H1 (cell line): ENCODE results near the gene MLPH. TPM values are rescaled to one million over a fixed set of nuclear protein-coding genes. Genes with fewer than 3 reads are reported as not detected.

Source experiments
- CTCF ChIA-PET: fragments of 300-600 bp; sonication (Branson Sonifier 250); formaldehyde crosslinking; loops from one replicate; lab custom pipeline; 2021; ENCODE audit not compliant: partially characterized antibody; lab: Charles Lee
- POLR2A ChIA-PET: fragments of 300-600 bp; sonication (Branson Sonifier 250); formaldehyde crosslinking; loops from one replicate; lab custom pipeline; 2021; ENCODE audit warnings: inconsistent platforms; ENCODE audit not compliant: partially characterized antibody; lab: Charles Lee
- DNase-seq, 2 experiments: peaks; one replicate each; pipeline versions ENCODE4 v3.0.0 to v3.0.0-alpha.2; 2010 to 2022; ENCODE audit warnings: low spot score in 2 of 2, low read depth in 1 of 2, mixed read lengths in 1 of 2
- FAIRE-seq: peaks from 2 replicates; lab custom pipeline; 2011; peaks lifted over from hg19 to GRCh38; lab: Jason Lieb, UNC
- H2AFZ ChIP-seq: 2 replicates; pipeline ENCODE4 v1.8.1; 2012; ENCODE audit warnings: low read length, inconsistent platforms
- H2AK5ac ChIP-seq: 2 replicates; pipeline ENCODE4 v1.6.1; 2013; ENCODE audit warnings: low read depth, low read length
- H2BK120ac ChIP-seq: replicated peaks from 2 replicates; pipeline ENCODE3; 2013; ENCODE audit warnings: low read depth, low read length, inconsistent platforms
- H2BK12ac ChIP-seq: 2 replicates; pipeline ENCODE4 v1.6.1; 2013; ENCODE audit warnings: low read depth, low read length
- H2BK15ac ChIP-seq: 2 replicates; pipeline ENCODE4 v1.6.1; 2013; ENCODE audit warnings: low read length
- H2BK20ac ChIP-seq: 2 replicates; pipeline ENCODE4 v1.6.1; 2013; ENCODE audit warnings: low read length
- H2BK5ac ChIP-seq: 2 replicates; pipeline ENCODE4 v1.6.1; 2013; ENCODE audit warnings: low read depth, low read length
- H3K14ac ChIP-seq: 2 replicates; pipeline ENCODE4 v1.6.1; 2013; ENCODE audit warnings: inconsistent platforms; ENCODE audit not compliant: insufficient read length
- H3K18ac ChIP-seq: 2 replicates; pipeline ENCODE4 v1.6.1; 2013; ENCODE audit warnings: low read length; ENCODE audit errors: extremely low read depth
- H3K23ac ChIP-seq: 2 replicates; pipeline ENCODE4 v1.6.1; 2013; ENCODE audit warnings: inconsistent platforms; ENCODE audit not compliant: insufficient read length
- H3K23me2 ChIP-seq: 2 replicates; pipeline ENCODE4 v1.6.1; 2013; ENCODE audit warnings: low read depth, low read length
- H3K27ac ChIP-seq: 2 replicates; pipeline ENCODE4 v1.6.1; 2011; ENCODE audit warnings: low read depth, low read length, inconsistent platforms
- H3K27me3 ChIP-seq, 4 experiments: replicated peaks in 1 of 4; 1 replicate in 1 of 4; 2 replicates in 3 of 4; pipeline versions ENCODE4 v1.6.1 to v1.8.1; 2011 to 2013; ENCODE audit warnings: low read length in 3 of 4, mild to moderate bottlenecking in 3 of 4, inconsistent platforms in 2 of 4, mixed read lengths in 2 of 4, moderate library complexity in 1 of 4; ENCODE audit not compliant: control insufficient read depth in 3 of 4, insufficient read depth in 3 of 4; ENCODE audit errors: extremely low read depth in 1 of 4
- H3K36me3 ChIP-seq, 4 experiments: 2 replicates each; pipeline versions ENCODE4 v1.6.1 to v1.8.1; 2011 to 2013; ENCODE audit warnings: mild to moderate bottlenecking in 4 of 4, low read length in 3 of 4, moderate library complexity in 2 of 4, control low read depth in 1 of 4, inconsistent platforms in 1 of 4; ENCODE audit not compliant: insufficient read depth in 4 of 4, control insufficient read depth in 2 of 4
- H3K4ac ChIP-seq: replicated peaks from 2 replicates; pipeline ENCODE3; 2013; ENCODE audit warnings: low read length, low read depth, mixed read lengths, inconsistent platforms; ENCODE audit not compliant: insufficient read length
- H3K4me1 ChIP-seq, 4 experiments: replicated peaks in 1 of 4; 1 replicate in 1 of 4; 2 replicates in 3 of 4; pipeline versions ENCODE4 v1.6.1 to v1.8.1; 2011 to 2013; ENCODE audit warnings: low read length in 3 of 4, inconsistent platforms in 2 of 4, mixed read lengths in 1 of 4; ENCODE audit not compliant: insufficient read depth in 4 of 4, control insufficient read depth in 3 of 4
- H3K4me2 ChIP-seq, 2 experiments: 2 replicates each; pipeline versions ENCODE4 v1.6.1 to v1.8.1; 2011 to 2013; ENCODE audit warnings: low read depth in 2 of 2, low read length in 2 of 2, control low read depth in 1 of 2, inconsistent platforms in 1 of 2, mild to moderate bottlenecking in 1 of 2; ENCODE audit not compliant: insufficient read depth in 1 of 2
- H3K4me3 ChIP-seq, 4 experiments: fragments of 200-600, 300-600 bp in 1 of 4; sonication (generic), shearing (Covaris generic), sonication (Bioruptor Twin) in 1 of 4; 2 replicates each; pipeline versions ENCODE4 v1.5.1 to v1.8.1; 2011 to 2016; ENCODE audit warnings: low read length in 4 of 4, low read depth in 3 of 4, control low read depth in 2 of 4, inconsistent platforms in 2 of 4, mild to moderate bottlenecking in 2 of 4, mixed read lengths in 1 of 4, moderate library complexity in 1 of 4; ENCODE audit not compliant: insufficient read depth in 2 of 4; ENCODE audit errors: extremely low read depth in 1 of 4
- H3K56ac ChIP-seq: replicated peaks from 2 replicates; pipeline ENCODE3; 2013; ENCODE audit warnings: low read depth, mild to moderate bottlenecking, mixed read lengths, low read length, inconsistent platforms; ENCODE audit not compliant: insufficient read length
- H3K79me1 ChIP-seq: 2 replicates; pipeline ENCODE4 v1.6.1; 2013; ENCODE audit warnings: low read depth, low read length, control low read depth
- H3K79me2 ChIP-seq, 2 experiments: 2 replicates each; pipeline versions ENCODE4 v1.6.1 to v1.8.1; 2012 to 2013; ENCODE audit warnings: low read length in 2 of 2, mild to moderate bottlenecking in 2 of 2, inconsistent platforms in 1 of 2; ENCODE audit not compliant: insufficient read depth in 2 of 2, control insufficient read depth in 1 of 2
- H3K9ac ChIP-seq, 4 experiments: replicated peaks in 1 of 4; 1 replicate in 1 of 4; 2 replicates in 3 of 4; pipeline versions ENCODE4 v1.6.1 to v1.8.1; 2011 to 2013; ENCODE audit warnings: low read depth in 3 of 4, low read length in 3 of 4, control low read depth in 2 of 4, mild to moderate bottlenecking in 2 of 4, moderate library complexity in 2 of 4, inconsistent platforms in 1 of 4; ENCODE audit errors: extremely low read depth in 1 of 4
- H3K9me3 ChIP-seq, 2 experiments: 2 replicates each; pipeline versions ENCODE4 v1.6.1 to v1.8.1; 2012 to 2013; ENCODE audit warnings: mild to moderate bottlenecking in 2 of 2, moderate library complexity in 2 of 2, control low read depth in 1 of 2, inconsistent platforms in 1 of 2, low read depth in 1 of 2, low read length in 1 of 2, mixed read lengths in 1 of 2; ENCODE audit not compliant: insufficient read depth in 2 of 2
- H4K20me1 ChIP-seq, 2 experiments: replicated peaks in 1 of 2; 2 replicates each; pipeline versions ENCODE3 to v1.8.1; 2011 to 2013; ENCODE audit warnings: inconsistent platforms in 2 of 2, low read length in 2 of 2, mild to moderate bottlenecking in 1 of 2; ENCODE audit not compliant: insufficient read depth in 2 of 2, control insufficient read depth in 1 of 2
- H4K5ac ChIP-seq: 2 replicates; pipeline ENCODE4 v1.6.1; 2013; ENCODE audit warnings: low read length, low read depth, mixed read lengths, inconsistent platforms; ENCODE audit not compliant: insufficient read length
- H4K8ac ChIP-seq: 2 replicates; pipeline ENCODE4 v1.8.0; 2013; ENCODE audit warnings: mild to moderate bottlenecking, moderate library complexity, low read length, inconsistent platforms; ENCODE audit not compliant: insufficient read depth; ENCODE audit errors: extremely low read depth
- H4K91ac ChIP-seq: replicated peaks from 2 replicates; pipeline ENCODE3; 2013; ENCODE audit warnings: low read length, mixed read lengths, inconsistent platforms; ENCODE audit not compliant: insufficient read length
- CTBP2 ChIP-seq: IDR thresholded peaks from 2 replicates; pipeline ENCODE4 v1.7.0; 2011; ENCODE audit warnings: borderline replicate concordance, mild to moderate bottlenecking, moderate library complexity, mixed read lengths, low read length; ENCODE audit not compliant: insufficient read depth, insufficient read length
- GABPA ChIP-seq: IDR thresholded peaks from 2 replicates; pipeline ENCODE4 v1.6.1; 2011; ENCODE audit warnings: mild to moderate bottlenecking, low read length, moderate library complexity, borderline replicate concordance; ENCODE audit not compliant: insufficient read depth
- KDM1A ChIP-seq: fragments of 200-600, 300-600 bp; sonication (generic); IDR thresholded peaks from 2 replicates; pipeline ENCODE4 v1.7.1; 2016; ENCODE audit warnings: mild to moderate bottlenecking, low read length, borderline replicate concordance
- RXRA ChIP-seq: IDR thresholded peaks from 2 replicates; pipeline ENCODE4 v1.6.1; 2011; ENCODE audit warnings: low read depth, mild to moderate bottlenecking, low read length, moderate library complexity; ENCODE audit not compliant: insufficient read depth
- SP4 ChIP-seq: IDR thresholded peaks from 2 replicates; pipeline ENCODE4 v1.6.1; 2012; ENCODE audit warnings: low read length, inconsistent platforms
- TAF7 ChIP-seq: optimal IDR thresholded peaks from 2 replicates; pipeline ENCODE3; 2011; ENCODE audit warnings: low read depth, mild to moderate bottlenecking, inconsistent platforms, low read length, moderate library complexity, borderline replicate concordance
- TBP ChIP-seq: IDR thresholded peaks from 2 replicates; pipeline ENCODE4 v1.6.1; 2011; ENCODE audit warnings: low read depth, low read length, improper control_type of control experiment
- WGBS, 2 experiments: shearing (Covaris generic) in 1 of 2; methylation state at CpG; one replicate each; pipeline versions ENCODE4 v1.1.6 to v1.1.7; 2013 to 2015; ENCODE audit warnings: low lambda C conversion rate in 2 of 2, mixed read lengths in 2 of 2, inconsistent platforms in 1 of 2, low coverage in 1 of 2, missing lambda C conversion rate in 1 of 2; ENCODE audit not compliant: insufficient replicate concordance in 2 of 2, insufficient coverage in 1 of 2, insufficient read length in 1 of 2; ENCODE audit errors: extremely low coverage in 1 of 2, missing lambda C conversion rate in 1 of 2; 5-methylcytosine and 5-hydroxymethylcytosine counted together
- polyA plus RNA-seq, 7 experiments: library from polyadenylated mRNA; depleted of rRNA in 3 of 7; stranded (reverse) in 5 of 7; unstranded in 2 of 7; fragments of >200 nt in 5 of 7; fragments of 200-250 nt in 2 of 7; gene quantifications; 1 replicate in 5 of 7; 2 replicates in 1 of 7; 4 replicates in 1 of 7; pipeline versions ENCODE4 v1.2.1 to v1.2.3, GENCODE V29; 2011 to 2013; ENCODE audit warnings: missing spikeins in 2 of 7, mixed read lengths in 2 of 7
- total RNA-seq: library from RNA; stranded (reverse); fragmentation: NEBNext Ultra II Directional; extraction: Animal tissue kit (Norgen Biotek cat#: 25700); gene quantifications from 2 replicates; pipeline ENCODE4 v1.2.1, GENCODE V29; 2021

The MLPH gene
- total and polyA plus RNA-seq, 2 of the 8 experiments (the other 6 are each of a cell fraction or from before 2014, with no cell fraction given) = 12.7 to 17.0 TPM

DNA sequence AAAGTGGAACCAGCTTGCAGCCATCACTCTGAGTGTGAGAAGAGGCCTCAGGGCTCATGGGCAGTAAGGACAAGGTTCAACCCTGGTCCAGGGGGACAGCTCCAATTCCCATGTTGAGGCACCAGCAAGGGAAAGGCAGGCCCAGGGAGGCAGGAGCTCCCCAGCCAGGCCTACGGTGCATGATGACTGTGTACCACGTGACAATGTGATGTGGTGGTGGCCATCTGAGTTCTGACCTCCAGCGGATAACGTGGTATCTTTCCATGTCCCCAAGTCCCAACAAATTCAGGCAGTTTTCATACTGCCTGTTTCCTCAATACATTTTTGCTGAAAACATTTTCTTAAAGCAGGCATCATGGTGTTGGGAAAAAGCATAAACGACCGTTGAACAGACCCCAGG, 36.9 kb upstream of the MLPH start:
- Histone ChIP-seq H4K5ac (no peak overlapping the region), H3K14ac (no peak overlapping the region), H2BK20ac (no peak overlapping the region), H3K23ac (no peak overlapping the region), H3K9ac (no peak overlapping the region), H3K18ac (peak overlapping the region; percentile 24; the same call in 1 of the 2 replicates), H3K56ac (no peak overlapping the region), H2AFZ (no peak overlapping the region), H3K27me3 (peaks cover 0 to 2% (median 0%) of the 10 kb centered on the region in 4 experiments; a peak in 1 of 7 replicates), H3K4me2 (no peak overlapping the region), H2BK15ac (no peak overlapping the region), H3K23me2 (no peaks in the 10 kb centered on the region), H3K36me3 (no peaks in the 10 kb centered on the region), H3K79me2 (no peaks in the 10 kb centered on the region), H2BK120ac (no peak overlapping the region), H3K4ac (no peak overlapping the region), H4K8ac (no peak overlapping the region), H4K91ac (no peak overlapping the region), H3K79me1 (no peaks in the 10 kb centered on the region), H3K27ac (no peak overlapping the region), H2BK5ac (no peak overlapping the region), H3K9me3 (no peaks in the 10 kb centered on the region), H3K4me1 (peaks cover 0 to 6% (median 4%) of the 10 kb centered on the region in 4 experiments; a peak in 4 of 7 replicates), H3K4me3 (no peak overlapping the region), H2AK5ac (no peak overlapping the region), H2BK12ac (no peak overlapping the region), H4K20me1 (no peaks in the 10 kb centered on the region)
- DNase-seq = no peak
- WGBS, 2 experiments = 93% methylated on average over 6 of the region's 6 CpGs; no CpG with 5 or more reads in 1 of the 2 experiments
- TF ChIP-seq SP4 (no peak), TAF7 (no peak), RXRA (no peak), TBP (no peak), CTBP2 (no peak), KDM1A (no peak), GABPA (no peak)
- POLR2A ChIA-PET = no interaction called here
- no peak for FAIRE-seq
- CTCF ChIA-PET = interaction anchor here (0.7 to 6.3 kb wide), 9 partner anchors 18 to 329 kb away, joined by 3 to 36 read pairs (median 9); no protein-coding TSS in a partner anchor
